WTC11 (cell line): ENCODE measurements around the gene IFNL2.

ENCODE experiments used
- CBFB ChIP-seq: sonication (generic); formaldehyde crosslinking; IDR thresholded peaks from 2 replicates; pipeline ENCODE4 v1.8.1; 2022; ENCODE audit warnings: mild to moderate bottlenecking, low read depth, missing genetic modification reagents
- CREB1 ChIP-seq: sonication (generic); formaldehyde crosslinking; IDR thresholded peaks from 2 replicates; pipeline ENCODE4 v1.8.0; 2023; ENCODE audit warnings: mild to moderate bottlenecking, missing genetic modification reagents
- E2F1 ChIP-seq: sonication (generic); formaldehyde crosslinking; IDR thresholded peaks from 2 replicates; pipeline ENCODE4 v1.8.0; 2022; ENCODE audit warnings: mild to moderate bottlenecking, missing genetic modification reagents
- ETV6 ChIP-seq: sonication (generic); formaldehyde crosslinking; IDR thresholded peaks from 2 replicates; pipeline ENCODE4 v1.8.1; 2022; ENCODE audit warnings: mild to moderate bottlenecking, missing genetic modification reagents
- MXD4 ChIP-seq: fragments of 250-450 bp; sonication (Bioruptor Pico); IDR thresholded peaks from 2 replicates; pipeline ENCODE4 v1.8.0; 2021; ENCODE audit warnings: mild to moderate bottlenecking, moderate library complexity, borderline replicate concordance
- NR1H2 ChIP-seq: sonication (generic); formaldehyde crosslinking; IDR thresholded peaks from 2 replicates; pipeline ENCODE4 v1.9.0; 2021; ENCODE audit warnings: mild to moderate bottlenecking, moderate library complexity, missing genetic modification reagents
- NR2C2 ChIP-seq: sonication (generic); formaldehyde crosslinking; IDR thresholded peaks from 2 replicates; pipeline ENCODE4 v1.8.0; 2022; ENCODE audit warnings: mild to moderate bottlenecking, missing genetic modification reagents
- SMAD4 ChIP-seq: sonication (generic); formaldehyde crosslinking; IDR thresholded peaks from 2 replicates; pipeline ENCODE4 v1.8.0; 2022; ENCODE audit warnings: mild to moderate bottlenecking, missing genetic modification reagents
- TEAD1 ChIP-seq: sonication (generic); formaldehyde crosslinking; IDR thresholded peaks from 2 replicates; pipeline ENCODE4 v1.8.0; 2022; ENCODE audit warnings: mild to moderate bottlenecking, missing genetic modification reagents
- USF2 ChIP-seq: sonication (generic); formaldehyde crosslinking; IDR thresholded peaks from 2 replicates; pipeline ENCODE4 v1.8.1; 2023; ENCODE audit warnings: mild to moderate bottlenecking, missing genetic modification reagents, moderate library complexity
- ZNF232 ChIP-seq: sonication (generic); formaldehyde crosslinking; IDR thresholded peaks from 2 replicates; pipeline ENCODE4 v1.8.0; 2022; ENCODE audit warnings: mild to moderate bottlenecking, missing genetic modification reagents
- ZNF425 ChIP-seq: fragments of 250-450 bp; sonication (Bioruptor Pico); conservative IDR thresholded peaks from 2 replicates; pipeline ENCODE4 v1.9.0; 2021; ENCODE audit warnings: mild to moderate bottlenecking
- TF ChIP-seq, protein P1 (sequence below): fragments of 200-600 bp; IDR thresholded peaks from 2 replicates; pipeline ENCODE4 v1.8.0; 2022; ENCODE audit warnings: antibody characterized with exemption
- TF ChIP-seq, protein P2 (sequence below): sonication (generic); formaldehyde crosslinking; IDR thresholded peaks from 2 replicates; pipeline ENCODE4 v1.8.0; 2022; ENCODE audit warnings: mild to moderate bottlenecking, missing genetic modification reagents

DNA sequence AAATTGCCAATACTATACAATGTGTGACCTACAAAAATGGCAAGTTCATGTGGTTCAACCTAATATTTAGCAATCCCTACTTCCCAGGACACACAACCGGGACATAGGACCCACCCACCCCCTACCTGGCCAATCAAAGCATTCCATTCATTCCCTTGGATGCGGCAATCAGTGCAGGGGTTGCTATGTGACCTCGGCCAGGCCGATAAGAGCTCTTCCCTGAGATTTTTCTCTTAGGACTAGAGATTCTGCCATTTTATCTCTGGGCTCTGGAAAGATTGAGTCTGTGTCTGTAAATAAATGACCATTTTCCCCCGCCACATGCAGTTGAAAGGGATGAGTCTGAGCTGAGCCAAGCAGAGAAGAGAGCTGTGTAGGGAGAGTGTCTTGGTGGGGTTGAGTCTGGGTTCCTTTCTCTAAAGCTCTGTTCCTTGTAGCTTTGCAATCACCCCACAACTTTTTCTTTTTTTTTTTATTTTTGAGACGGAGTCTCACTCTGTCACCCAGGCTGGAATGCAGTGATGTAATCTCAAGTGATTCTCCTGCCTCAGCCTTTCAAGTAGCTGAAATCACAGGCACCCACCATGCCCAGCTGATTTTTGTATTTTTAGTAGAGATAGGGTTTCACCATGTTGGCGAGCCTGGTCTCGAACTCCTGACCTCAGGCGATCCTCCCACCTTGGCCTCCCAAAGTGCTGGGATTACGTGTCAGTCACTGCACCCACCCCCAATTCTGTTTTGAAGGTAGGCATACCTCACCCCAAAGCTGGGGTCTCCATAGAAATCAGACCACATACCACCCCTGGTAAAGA is 35.4 kb downstream of the IFNL2 start:
- TF ChIP-seq, protein P1, sequence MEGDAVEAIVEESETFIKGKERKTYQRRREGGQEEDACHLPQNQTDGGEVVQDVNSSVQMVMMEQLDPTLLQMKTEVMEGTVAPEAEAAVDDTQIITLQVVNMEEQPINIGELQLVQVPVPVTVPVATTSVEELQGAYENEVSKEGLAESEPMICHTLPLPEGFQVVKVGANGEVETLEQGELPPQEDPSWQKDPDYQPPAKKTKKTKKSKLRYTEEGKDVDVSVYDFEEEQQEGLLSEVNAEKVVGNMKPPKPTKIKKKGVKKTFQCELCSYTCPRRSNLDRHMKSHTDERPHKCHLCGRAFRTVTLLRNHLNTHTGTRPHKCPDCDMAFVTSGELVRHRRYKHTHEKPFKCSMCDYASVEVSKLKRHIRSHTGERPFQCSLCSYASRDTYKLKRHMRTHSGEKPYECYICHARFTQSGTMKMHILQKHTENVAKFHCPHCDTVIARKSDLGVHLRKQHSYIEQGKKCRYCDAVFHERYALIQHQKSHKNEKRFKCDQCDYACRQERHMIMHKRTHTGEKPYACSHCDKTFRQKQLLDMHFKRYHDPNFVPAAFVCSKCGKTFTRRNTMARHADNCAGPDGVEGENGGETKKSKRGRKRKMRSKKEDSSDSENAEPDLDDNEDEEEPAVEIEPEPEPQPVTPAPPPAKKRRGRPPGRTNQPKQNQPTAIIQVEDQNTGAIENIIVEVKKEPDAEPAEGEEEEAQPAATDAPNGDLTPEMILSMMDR, result no peak
- TF ChIP-seq SMAD4 (CRISPR knock-in tag), result no peak
- TF ChIP-seq ETV6 (CRISPR knock-in tag), result no peak
- no peak for TF ChIP-seq USF2 (CRISPR knock-in tag)
- TF ChIP-seq, protein P2, sequence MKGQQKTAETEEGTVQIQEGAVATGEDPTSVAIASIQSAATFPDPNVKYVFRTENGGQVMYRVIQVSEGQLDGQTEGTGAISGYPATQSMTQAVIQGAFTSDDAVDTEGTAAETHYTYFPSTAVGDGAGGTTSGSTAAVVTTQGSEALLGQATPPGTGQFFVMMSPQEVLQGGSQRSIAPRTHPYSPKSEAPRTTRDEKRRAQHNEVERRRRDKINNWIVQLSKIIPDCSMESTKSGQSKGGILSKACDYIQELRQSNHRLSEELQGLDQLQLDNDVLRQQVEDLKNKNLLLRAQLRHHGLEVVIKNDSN (CRISPR knock-in tag), result no peak
- TF ChIP-seq CBFB (CRISPR knock-in tag), result no peak
- TF ChIP-seq MXD4 (CRISPR knock-in tag), result no peak
- TF ChIP-seq NR2C2, result no peak
- TF ChIP-seq ZNF232 (CRISPR knock-in tag), result no peak
- TF ChIP-seq NR1H2 (CRISPR knock-in tag), result no peak
- TF ChIP-seq TEAD1 (CRISPR knock-in tag), result no peak
- no peak for TF ChIP-seq CREB1 (CRISPR knock-in tag)
- TF ChIP-seq E2F1 (CRISPR knock-in tag), result no peak
- no peak for TF ChIP-seq ZNF425
